NCI-H1105 (cell line): ENCODE results near the gene PEPD.
"Not testable (repeated sequence)": the region's sequence is repeated elsewhere in the genome, so short reads cannot be mapped to it uniquely, and the experiment has no call there.

ENCODE experiments used
- DNase-seq: peaks from one replicate; lab custom pipeline; 2025; lab: John Stamatoyannopoulos, UW

Gene PEPD

DNA sequence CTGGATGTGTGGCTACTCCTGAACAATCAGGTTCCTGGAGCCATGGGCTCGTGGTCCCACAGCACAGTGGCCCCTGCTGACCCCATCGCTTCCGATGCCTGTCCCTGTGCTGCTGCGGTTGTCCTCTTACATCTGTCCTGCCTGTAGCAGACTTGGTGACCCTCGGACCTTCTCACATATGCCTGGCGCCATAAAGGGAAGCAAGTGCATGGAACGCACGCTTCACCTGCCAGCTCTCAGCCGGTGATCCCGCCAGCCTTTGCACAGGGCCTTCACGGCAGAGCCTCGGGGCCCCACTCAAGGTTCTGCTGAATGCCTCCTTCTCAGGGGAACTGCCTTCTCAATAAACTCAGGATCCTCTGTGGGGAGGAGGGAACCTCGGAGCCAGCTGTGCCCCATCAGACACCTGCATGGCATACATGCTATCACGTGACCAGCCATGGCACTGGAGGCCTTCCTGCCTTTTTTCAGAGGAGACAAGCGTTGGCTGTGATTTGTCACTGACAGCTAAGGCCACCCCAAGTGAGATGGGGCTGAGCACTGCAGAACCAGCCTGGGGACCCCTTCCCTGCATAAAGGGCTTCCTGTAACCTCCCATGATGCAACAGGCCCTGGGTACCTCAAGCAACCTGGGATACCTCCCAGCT lies 24.3 kb downstream of the PEPD start:
- DNase-seq, result no peak

GRCh38 chr19:33496038-33496895 lies 25.3 kb downstream of the PEPD start:
- DNase-seq, result no peak

- no peak for DNase-seq
Measured at GRCh38 chr19:33493401-33494275, 28.0 kb downstream of the PEPD start.

DNA sequence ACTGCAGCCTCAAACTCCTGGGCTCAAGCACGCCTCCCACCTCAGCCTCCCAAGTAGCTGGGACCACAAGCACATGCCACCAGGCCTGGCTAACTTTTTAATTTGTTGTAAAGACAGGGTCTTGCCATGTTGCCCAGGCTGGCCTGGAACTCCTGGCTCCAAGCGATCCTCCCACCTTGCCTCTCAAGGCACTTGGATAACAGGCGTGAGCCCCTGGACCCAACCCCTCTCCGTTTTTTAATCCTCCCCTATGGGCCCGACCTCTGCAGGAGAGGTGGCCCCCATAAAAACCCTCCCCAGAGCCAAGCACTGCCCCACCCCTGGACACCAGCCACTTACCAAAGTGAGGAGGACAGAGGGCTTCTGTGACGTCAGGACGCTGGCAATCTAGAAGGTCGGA lies 28.6 kb downstream of the PEPD start:
- no peak for DNase-seq

DNA sequence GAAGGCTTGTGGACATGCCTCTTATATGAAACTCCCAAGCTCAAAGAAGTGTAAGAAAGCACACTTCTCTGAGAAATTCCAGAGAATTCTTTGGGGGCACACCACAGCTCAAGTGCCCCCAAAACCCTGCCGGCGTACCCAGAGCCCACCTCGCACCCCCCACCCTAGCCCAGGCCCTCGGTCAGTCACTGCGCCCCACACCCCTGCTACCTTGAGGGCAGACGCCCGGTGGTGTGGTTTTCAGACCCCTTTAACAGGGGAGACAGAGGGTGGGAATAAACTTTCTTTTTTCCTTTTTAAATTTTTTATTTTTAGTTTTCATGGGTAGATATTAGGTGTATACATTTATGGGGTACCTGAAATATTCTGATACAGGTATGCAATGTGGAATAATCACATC lies 29.5 kb downstream of the PEPD start:
- DNase-seq, result no peak

DNA sequence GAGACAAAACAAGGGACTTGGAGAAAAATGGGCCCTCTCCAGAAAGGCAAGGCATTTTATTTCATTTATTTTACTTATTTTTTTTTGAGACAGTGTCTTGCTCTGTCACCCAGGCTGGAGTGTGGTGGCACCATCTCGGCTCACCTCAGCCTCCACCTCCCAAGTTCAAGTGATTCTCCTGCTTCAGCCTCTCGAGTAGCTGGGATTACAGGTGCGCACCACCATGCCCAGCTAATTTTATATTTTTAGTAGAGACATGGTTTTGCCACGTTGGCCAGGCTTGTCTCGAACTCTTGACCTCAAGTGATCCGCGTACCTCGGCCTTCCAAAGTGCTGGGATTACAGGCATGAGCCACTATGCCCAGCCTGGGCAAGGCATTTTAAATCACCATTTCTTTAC lies 31.0 kb downstream of the PEPD start:
- not testable (repeated sequence) for DNase-seq

GRCh38 chr19:33490041-33490451 lies 31.5 kb downstream of the PEPD start:
- DNase-seq, result no peak

DNA sequence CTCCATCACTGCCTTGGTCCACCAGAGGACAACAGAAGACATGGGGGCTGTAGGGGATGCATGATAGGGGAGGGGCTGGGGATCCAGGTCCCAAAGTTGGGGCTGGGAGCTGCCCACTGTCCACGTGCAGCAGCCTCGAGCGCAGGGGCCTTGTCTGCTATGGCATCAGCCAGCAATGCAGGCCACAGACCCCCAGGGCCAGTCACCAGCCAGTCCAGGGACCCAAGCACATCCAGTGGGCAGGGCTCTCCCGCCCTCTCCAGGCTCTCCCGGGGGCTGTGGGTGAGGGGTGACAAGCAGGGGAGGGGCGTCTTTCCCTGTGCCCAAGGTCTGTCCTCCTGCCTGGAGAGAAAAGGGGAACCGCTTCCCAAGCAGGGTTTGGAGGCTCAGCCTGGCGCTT lies 32.8 kb downstream of the PEPD start:
- DNase-seq, result no peak

DNA sequence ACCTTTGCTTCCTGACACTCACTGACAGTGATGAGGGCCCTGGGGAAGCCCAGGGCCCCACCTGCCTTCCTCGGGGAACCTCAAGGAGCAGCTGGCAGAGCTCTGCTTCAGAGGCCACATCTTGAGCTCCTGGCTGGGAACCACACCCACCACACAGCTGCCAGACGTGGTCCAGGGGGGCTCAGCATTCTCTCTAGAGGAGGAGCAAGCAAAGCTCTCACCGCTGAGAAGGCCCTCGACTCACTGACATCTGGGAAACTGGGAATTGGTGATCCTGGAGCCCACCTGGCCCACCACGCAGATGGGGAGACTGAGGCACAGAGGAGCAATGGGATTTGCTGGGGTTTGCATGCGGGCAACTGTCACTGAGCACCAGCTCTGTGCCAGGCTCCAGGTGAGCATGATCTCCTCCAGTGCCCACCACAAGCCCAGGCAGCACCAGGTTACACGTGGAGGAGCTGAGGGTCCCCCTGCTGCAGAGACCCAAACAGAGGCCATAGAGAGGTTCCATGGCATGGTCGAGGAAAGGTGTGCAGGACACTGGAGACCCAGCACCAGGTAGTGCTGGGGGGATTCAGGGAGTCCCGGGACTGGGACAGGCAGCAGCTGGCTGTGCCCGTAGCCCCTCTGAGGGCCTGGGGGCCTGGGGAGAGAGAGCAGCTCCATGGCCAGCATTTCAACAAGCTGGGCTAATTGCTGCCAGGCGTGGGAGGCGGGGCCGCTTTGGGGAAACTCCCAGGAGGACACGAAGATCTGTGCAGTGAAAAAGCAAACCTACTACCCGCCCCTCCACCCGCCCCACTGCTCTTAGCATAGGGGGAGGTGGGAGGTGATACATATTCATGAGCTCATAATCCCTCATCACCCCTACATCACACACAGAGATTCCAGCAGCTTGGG lies 33.4 kb downstream of the PEPD start:
- DNase-seq, result no peak

DNA sequence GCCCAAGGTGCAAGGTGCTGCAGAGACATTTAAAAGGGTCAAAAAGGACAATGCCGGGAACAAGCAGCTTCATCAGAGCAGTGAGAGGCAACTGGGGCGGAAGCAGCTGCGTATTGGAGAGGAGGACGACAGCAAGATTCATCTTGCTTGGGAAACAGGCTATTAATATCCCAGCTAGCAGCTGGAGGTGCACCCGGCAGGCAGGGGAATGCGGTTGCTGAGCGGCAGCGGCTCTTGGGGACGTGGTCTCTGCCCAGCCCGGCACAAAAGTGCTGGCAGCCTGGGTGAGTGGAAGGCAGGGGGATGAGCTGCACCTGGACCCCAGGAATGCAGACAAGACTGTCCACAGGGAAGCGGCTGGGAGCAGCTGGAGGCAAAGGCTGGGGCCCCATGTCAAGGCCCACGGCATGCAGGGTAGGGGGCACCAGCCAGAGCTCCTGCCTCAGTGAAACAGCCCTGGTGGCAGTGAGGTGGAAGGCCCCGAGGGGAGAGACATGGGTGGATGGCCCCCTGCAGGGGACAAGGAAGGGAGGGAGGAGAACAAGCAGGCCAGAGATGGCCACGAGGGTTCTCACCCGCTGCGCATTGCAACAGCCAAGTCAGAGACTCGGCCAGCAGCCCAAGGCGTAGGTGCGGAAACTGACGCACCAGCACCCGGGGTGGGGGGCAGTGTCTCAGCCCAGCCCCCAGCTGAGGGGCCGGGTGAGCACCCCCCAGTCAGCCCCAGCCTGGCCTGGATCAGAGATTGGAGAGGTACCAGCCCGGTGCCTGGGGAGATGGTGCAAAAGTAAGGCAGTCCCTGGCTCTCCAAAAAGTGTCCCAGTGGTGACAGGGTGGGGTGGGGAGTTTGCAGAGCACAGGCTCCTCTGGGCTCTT lies 34.4 kb downstream of the PEPD start:
- DNase-seq, result no peak

- DNase-seq, result no peak
Measured at GRCh38 chr19:33486407-33486806, 35.2 kb downstream of the PEPD start.

- no peak for DNase-seq
Measured at GRCh38 chr19:33484226-33484774, 37.3 kb downstream of the PEPD start.

DNA sequence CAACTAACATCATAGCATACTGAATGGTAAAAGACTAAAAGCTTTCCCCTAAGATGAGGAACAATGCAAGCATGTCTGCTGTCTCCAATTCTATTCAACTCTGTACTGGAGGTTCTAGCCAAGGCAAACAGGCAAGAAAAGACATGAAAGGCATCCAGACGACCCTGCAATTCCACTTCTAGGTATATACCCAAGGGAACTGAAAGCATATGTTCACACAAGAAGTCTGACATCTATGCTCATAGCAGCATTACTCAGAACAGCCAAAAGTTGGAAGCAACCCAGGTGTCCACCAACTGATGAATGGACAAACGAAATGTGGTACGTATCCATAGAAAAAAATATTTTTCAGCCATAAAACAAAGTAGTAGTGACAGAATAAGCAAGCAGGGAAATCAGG lies 39.1 kb downstream of the PEPD start:
- no peak for DNase-seq

- no peak for DNase-seq
Measured at GRCh38 chr19:33481863-33482262, 39.7 kb downstream of the PEPD start.

DNA sequence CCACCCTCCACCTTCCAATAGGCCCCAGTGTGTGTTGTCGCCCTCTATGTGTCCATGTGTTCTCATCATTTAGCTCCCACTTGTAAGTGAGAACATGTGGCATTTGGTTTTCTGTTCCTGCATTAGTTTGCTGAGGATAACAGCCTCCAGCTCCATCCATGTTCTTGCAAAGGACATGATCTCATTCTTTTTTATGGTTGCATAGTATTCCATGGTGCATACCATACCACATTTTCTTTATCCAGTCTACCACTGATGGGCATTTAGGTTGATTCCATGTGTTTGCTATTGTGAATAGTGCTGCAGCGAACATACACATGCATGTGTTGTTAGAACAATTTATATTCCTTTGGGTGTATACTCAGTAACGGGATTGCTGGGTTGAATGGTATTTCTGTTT lies 42.0 kb downstream of the PEPD start:
- DNase-seq, result not testable (repeated sequence)

GRCh38 chr19:33477781-33478180 lies 43.8 kb downstream of the PEPD start:
- DNase-seq, result no peak

- DNase-seq, result no peak
Measured at GRCh38 chr19:33476151-33476707, 45.4 kb downstream of the PEPD start.

DNA sequence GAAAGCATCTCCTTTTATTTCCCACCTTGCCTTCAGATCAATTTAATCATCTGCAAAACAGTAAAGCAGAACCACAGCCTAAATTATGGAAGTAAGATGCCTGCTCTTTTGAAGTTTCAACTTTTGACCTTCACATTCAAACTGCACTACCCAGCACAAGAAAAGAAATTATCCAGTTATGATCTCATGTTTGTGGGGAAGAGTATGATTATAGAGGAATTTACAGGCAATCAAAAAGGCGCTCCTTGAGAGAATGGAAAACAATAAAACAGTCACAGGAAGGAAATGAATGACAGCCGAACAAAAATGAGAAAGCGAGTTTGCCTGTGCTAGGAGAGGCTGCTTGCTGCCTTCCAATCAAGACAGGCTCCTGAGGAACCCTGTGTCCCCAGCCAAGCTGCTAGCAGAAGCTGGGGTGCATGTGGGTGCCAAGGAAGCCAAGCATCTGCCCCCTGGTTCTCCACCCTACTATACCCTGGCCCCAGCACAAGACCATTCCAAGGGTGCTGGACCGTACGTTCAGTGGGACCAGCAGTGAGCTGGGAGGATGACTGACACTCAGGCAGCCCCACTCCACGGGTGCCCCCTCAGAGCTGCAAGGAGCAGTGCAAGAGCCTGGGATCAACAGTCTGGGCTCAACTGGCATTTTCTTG lies 47.8 kb downstream of the PEPD start:
- no peak for DNase-seq
